Measurements from ENCODE around the gene HS3ST2.
"Not testable (repeated sequence)": the region's sequence is repeated elsewhere in the genome, so short reads cannot be mapped to it uniquely, and the experiment has no call there.

HS3ST2 gene

GRCh38 chr16:22878955-22879354, 65.0 kb downstream of the HS3ST2 start:
- DNase-seq (ENCODE audit: low read depth in 2 of 2) = no peak

- DNase-seq (ENCODE audit: low read depth in 2 of 2) = no peak
Measured at GRCh38 chr16:22879466-22879865, 65.5 kb downstream of the HS3ST2 start.

GRCh38 chr16:22882981-22883380, 69.0 kb downstream of the HS3ST2 start:
- no peak for DNase-seq (ENCODE audit: low read depth in 2 of 2)

- DNase-seq (ENCODE audit: low read depth in 2 of 2) = no peak
Measured at GRCh38 chr16:22885951-22886350, 72.0 kb downstream of the HS3ST2 start.

DNA sequence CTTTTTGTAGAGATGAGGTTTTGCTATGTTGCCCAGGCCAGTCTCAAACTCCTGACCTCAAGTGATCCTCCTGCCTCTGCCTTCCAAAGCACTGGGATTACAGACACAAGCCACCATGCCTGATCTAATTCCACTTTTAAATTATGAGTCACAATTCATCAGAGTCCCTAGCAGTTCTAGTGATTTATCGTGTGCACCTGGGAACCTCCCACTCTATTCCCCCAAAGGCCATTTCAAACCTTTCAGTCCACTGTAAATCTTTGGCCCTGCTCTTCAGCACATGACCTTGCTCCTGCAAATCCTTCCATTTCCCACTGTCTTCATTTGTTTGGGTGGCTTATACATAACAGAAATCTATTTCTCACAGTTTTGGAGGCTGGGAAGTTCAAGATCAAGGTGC, 73.0 kb downstream of the HS3ST2 start:
- no peak for DNase-seq (ENCODE audit: low read depth in 2 of 2)

DNA sequence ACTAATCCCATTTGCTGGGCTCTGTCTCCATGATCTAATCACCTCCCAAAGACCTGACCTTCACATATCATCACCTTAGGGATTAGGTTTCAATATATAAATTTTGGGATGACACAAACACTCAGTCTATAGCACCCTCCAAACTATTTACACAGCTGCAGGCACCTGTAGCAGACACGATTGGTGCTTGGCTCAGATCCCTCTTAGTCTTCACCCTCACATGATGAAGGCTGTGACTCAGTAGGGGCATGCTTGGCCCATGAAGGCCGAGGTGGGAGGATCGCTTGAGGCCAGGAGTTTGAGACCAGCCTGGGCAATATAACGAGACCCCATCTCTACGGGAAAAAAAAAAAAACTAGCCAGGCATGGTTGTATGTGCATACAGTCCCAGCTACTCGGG, 73.5 kb downstream of the HS3ST2 start:
- DNase-seq (ENCODE audit: low read depth in 2 of 2) = no peak

DNA sequence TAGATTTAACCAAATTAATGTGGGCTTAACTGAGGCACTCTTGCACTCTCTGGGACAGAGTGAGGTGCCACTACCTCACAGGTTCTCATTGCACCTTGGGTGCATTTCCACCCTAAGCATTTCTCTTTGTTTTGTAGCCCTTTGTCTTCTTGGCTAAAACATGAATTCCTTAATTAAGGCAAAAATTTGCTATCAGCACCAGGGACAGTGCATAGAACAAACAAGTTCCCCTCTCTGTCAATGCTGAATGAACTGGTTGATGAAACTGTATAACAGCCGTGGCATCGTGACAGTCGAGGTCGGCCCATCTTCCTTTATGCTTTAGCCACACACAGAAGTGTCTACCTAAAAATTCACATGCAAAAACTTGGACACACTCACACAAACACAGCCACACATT, 74.8 kb downstream of the HS3ST2 start:
- DNase-seq (ENCODE audit: low read depth in 2 of 2) = no peak

- no peak for DNase-seq (ENCODE audit: low read depth in 2 of 2)
Measured at GRCh38 chr16:22890976-22891375, 77.0 kb downstream of the HS3ST2 start.

DNA sequence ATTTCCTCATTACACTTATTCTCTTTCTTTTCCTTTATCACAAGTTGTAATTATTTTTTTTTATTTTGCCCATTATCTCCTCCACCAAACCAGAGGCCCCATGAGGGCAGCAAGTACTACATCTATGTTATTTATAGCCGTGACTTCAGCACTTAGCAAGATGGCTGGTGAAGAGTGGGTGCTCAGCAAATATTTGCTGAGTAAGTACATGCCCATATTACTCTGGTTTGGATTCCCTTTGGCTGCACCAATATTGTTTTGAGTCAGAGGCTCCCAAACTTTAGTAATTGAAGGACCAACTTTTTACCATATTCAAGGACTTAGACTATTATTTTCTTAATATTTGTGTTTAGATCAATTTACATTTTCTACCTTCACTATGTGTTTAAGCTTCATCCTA, 83.2 kb downstream of the HS3ST2 start:
- no peak for DNase-seq (ENCODE audit: low read depth in 2 of 2)

DNA sequence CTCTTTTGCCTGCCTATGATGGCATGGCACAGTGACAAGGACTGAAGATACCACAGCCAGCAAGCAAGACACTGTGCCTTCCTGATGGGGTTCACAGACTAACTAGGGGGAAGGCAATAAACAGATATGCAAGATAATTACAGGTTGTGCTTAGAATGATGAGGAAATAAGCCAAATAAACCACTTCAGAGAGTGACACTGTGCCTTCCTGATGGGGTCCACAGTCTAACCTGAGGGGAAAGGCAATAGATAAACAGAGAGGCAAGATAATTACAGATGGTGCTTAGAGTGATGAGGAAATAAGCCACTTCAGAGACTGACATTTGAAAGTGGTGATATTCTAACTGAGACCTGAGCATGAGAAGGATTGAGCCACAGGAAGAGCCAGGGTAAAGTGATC, 84.2 kb downstream of the HS3ST2 start:
- DNase-seq (ENCODE audit: low read depth in 2 of 2) = no peak

GRCh38 chr16:22898874-22899348, 84.9 kb downstream of the HS3ST2 start:
- DNase-seq (ENCODE audit: low read depth in 2 of 2) = peak; percentile 33 to 37

- not testable (repeated sequence) for DNase-seq (ENCODE audit: low read depth in 2 of 2)
Measured at GRCh38 chr16:22899567-22899966, 85.6 kb downstream of the HS3ST2 start.

- DNase-seq (ENCODE audit: low read depth in 2 of 2) = no peak
Measured at GRCh38 chr16:22900863-22901262, 86.9 kb downstream of the HS3ST2 start.

DNA sequence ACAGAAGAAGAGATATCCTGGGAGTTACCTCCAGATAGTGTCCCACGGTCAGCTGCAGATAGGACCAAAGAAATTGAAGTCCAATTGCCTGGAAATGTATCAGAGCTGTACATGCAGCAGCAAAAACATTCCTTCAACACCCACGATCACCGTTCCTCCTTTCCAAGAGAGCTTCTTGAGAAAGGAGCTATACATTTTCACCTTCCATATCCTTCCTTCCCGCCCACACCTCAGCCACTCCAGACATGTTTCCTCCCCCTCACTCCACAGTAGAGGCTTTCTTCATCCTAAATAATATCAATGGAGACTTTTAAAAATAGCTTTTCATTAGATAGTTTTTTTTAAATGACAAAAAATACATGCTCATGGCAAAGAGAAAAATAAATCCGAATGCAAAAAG, 87.6 kb downstream of the HS3ST2 start:
- no peak for DNase-seq (ENCODE audit: low read depth in 2 of 2)

DNA sequence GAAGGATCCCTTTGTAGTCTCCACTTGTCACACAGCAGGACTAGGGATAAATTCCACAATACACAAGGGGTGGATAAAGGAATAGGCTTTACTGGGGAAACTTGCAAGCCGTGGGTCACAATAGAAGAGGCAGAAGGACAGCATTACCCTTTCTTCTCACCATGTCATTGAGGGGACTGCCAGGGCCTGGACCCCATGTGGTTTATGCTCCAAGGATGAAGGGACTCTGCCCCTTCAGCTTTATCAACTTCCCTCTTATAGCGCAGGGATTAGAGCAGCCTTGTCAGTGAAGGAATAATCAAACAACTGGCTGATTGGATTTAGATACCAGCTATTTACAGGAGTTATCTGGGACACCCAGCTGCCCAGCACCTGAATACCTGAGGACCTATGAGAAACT, 89.8 kb downstream of the HS3ST2 start:
- no peak for DNase-seq (ENCODE audit: low read depth in 2 of 2)

- no peak for DNase-seq (ENCODE audit: low read depth in 2 of 2)
Measured at GRCh38 chr16:22912654-22913053, 98.7 kb downstream of the HS3ST2 start.

DNA sequence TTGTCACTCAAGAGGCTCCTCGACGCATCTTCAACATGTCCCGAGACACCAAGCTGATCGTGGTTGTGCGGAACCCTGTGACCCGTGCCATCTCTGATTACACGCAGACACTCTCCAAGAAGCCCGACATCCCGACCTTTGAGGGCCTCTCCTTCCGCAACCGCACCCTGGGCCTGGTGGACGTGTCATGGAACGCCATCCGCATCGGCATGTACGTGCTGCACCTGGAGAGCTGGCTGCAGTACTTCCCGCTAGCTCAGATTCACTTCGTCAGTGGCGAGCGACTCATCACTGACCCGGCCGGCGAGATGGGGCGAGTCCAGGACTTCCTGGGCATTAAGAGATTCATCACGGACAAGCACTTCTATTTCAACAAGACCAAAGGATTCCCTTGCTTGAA, 101.0 kb downstream of the HS3ST2 start:
- DNase-seq (ENCODE audit: low read depth in 2 of 2) = no peak

- no peak for DNase-seq (ENCODE audit: low read depth in 2 of 2)
Measured at GRCh38 chr16:22923491-22923890, 109.5 kb downstream of the HS3ST2 start.

GRCh38 chr16:22924492-22924891, 110.5 kb downstream of the HS3ST2 start:
- DNase-seq (ENCODE audit: low read depth in 2 of 2) = no peak

DNA sequence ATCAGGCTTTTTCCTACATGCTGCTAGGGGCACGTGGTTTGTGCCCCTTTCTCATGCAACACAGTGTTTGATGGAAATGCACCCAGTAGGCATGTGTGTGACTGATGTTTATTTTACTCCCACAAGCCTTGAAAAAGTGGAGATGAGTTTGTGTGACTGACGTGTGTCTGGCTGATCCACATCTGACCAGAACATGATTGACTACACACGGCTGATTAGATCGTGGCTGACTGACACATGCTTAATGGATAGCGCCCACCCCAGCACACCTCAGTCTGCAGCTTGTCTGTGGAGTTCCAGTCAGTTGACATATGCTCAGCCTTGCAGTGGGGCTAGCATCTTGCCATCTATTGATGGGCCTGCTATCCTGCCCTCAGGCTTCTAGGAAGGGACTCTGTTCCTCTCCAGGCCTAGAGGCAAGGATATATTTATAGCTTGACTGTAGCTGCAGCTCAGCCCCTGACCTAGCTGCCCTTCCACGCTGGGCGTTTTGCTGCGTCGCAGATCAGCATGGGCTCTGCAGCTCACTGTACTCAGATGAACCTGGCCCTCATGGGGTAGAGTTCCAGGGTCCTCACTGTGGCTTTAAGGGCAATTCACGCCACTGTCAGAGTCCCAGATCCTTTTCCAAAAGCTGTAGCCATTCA, 112.3 kb downstream of the HS3ST2 start:
- no peak for DNase-seq (ENCODE audit: low read depth in 2 of 2)

DNA sequence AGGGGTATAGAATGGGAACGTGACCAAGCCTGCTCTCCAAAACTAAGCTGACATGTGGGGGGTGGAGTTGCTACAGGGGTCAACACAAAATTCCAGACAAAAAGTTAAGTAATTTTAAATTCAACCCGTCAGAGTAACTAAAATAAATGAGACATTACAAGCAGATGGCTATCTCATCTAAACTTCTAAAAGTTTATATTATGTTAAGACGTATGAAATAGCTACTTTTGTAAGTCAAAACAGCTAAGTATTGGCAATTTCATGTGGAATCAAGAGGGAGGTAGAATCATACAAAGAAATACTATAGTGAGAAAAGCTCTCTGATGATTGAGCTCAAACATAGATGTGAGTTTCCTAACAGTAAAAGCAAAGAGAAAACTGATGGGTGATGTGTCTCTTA, 113.3 kb downstream of the HS3ST2 start:
- DNase-seq (ENCODE audit: low read depth in 2 of 2) = no peak

- DNase-seq (ENCODE audit: low read depth in 2 of 2) = no peak
Measured at GRCh38 chr16:22928882-22929435, 115.0 kb downstream of the HS3ST2 start.

GRCh38 chr16:22929461-22929860, 115.5 kb downstream of the HS3ST2 start:
- DNase-seq (ENCODE audit: low read depth in 2 of 2) = no peak

Measured in fibroblast of skin of left quadriceps (primary cell).